GM19240 (cell line): ENCODE measurements around the gene TSPY3.
"Not testable (repeated sequence)": the region's sequence is repeated elsewhere in the genome, so short reads cannot be mapped to it uniquely, and the experiment has no call there.

Experiments
- DNase-seq: peaks from one replicate; pipeline ENCODE4 v3.0.0; 2011; ENCODE audit warnings: low spot score; ENCODE audit not compliant: insufficient read length

Gene TSPY3, protein sequence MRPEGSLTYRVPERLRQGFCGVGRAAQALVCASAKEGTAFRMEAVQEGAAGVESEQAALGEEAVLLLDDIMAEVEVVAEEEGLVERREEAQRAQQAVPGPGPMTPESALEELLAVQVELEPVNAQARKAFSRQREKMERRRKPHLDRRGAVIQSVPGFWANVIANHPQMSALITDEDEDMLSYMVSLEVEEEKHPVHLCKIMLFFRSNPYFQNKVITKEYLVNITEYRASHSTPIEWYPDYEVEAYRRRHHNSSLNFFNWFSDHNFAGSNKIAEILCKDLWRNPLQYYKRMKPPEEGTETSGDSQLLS

DNA sequence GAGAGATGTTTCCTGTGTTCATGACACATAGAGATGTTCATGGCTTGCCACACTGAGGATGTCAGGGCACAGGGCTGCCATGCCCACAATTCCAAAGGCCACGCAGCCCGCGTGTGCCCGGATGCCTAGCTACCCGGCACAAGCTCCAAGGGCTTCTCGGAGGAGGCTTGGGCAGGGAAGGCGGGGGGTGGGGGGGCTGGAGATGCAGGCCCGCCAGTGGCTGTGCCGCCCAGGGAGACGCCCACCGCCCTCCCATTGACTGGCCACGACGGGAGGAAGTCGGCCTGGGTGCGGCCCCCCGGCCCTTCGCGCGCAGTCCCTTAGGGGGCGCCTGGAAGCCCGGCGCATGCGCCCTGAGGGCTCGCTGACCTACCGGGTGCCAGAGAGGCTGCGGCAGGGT, at the start of gene TSPY3:
TSPY3 (plus strand) TSS at position 301 of the 400 bp plus-strand sequence; CDS start at position 347, 46 bp downstream.
- not testable (repeated sequence) for DNase-seq

DNA sequence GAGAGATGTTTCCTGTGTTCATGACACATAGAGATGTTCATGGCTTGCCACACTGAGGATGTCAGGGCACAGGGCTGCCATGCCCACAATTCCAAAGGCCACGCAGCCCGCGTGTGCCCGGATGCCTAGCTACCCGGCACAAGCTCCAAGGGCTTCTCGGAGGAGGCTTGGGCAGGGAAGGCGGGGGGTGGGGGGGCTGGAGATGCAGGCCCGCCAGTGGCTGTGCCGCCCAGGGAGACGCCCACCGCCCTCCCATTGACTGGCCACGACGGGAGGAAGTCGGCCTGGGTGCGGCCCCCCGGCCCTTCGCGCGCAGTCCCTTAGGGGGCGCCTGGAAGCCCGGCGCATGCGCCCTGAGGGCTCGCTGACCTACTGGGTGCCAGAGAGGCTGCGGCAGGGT, 40.7 kb upstream of the TSPY3 start, which contains the start of gene TSPY8:
TSPY8 (plus strand) TSS at position 301 of the 400 bp plus-strand sequence; CDS start at position 347, 46 bp downstream.
- DNase-seq: not testable (repeated sequence)

GRCh38 chrY:9396527-9396926, 1.7 kb upstream of the TSPY3 start:
- DNase-seq: not testable (repeated sequence)
